GM21367 (cell line): ENCODE data around the gene FRMD3.
"Not testable (repeated sequence)": the region's sequence is repeated elsewhere in the genome, so short reads cannot be mapped to it uniquely, and the experiment has no call there.

ENCODE experiments used
- ATAC-seq: cut with Tn5 transposase; IDR thresholded peaks from one replicate; pipeline ENCODE4 v1.9.1; 2021; ENCODE audit not compliant: unreplicated experiment

FRMD3 gene

GRCh38 chr9:83401328-83401900 lies 136.8 kb downstream of the FRMD3 start:
- no peak for ATAC-seq

GRCh38 chr9:83396813-83397212 lies 141.4 kb downstream of the FRMD3 start:
- ATAC-seq = no peak

DNA sequence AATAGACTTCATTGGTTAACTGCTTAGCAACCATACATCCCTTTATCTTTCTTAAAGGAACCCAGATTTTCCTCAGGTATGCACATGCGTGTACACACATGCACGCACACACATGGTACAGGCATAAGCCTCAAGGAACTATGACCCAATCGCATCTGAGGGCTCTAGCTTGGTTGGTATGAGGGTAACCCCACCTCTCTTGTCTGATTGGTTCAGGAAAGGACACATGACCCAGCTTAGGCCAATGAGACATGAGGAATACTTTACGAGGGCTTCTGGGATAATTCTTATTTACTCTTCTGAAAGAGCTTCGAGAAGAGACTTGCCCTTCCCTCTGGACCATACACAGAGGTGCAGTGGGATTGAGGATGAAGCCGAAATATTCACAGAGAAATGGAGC lies 141.9 kb downstream of the FRMD3 start:
- no peak for ATAC-seq

DNA sequence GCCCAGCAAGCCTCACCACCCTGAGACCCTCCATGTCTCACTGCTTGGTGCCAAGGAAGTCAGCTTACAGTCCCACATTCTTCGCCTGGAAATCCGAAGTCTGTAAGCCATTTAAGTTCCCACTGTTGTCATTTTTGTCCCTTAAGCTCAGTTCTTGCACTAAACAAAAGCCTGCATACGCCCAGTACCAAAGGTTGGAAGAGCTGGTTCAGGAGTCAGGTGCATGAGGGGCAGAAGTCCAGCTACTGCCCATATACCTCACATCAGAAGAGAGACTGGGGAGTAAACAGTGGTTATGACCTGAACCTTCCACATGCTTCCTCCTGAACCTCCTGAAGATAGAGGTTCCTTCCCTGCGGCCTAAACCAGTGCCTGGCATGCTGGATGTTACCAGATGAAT lies 146.0 kb downstream of the FRMD3 start:
- no peak for ATAC-seq

GRCh38 chr9:83388346-83388745 lies 149.9 kb downstream of the FRMD3 start:
- ATAC-seq = no peak

DNA sequence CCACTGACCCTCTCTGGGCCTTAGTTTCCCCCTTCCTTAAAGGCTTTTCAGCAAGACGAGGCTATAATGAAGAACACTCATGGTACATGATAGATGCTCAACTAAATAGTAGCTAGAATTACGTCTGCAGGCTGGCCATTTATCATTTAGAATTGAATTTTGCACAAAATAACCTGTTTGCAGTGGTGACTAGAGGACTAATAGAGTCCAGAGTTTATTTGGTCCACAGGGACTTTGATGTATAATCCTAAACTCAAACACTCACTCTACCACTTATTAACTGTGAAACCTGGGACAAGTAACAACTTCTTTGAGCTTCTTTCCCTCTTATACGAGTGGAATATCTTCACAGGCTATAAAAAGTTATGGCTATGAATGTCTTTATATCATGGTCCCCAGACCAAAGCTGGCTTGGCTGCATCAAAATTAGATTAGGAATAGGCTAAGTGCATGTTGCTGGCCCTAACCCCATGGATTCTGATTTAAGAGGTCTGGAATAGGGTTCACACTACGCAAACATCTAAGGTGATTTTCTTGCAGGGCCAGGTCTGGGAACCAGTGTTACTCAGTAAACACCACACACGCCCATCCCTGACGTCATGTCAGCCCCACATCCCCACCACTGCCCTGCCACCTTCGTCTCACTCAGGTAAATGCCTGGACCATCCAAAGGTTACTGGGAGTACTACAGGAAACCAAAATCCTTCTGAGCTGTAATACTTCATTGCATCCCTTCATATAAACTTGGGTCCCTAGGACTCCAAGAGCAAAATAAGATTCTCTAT lies 150.6 kb downstream of the FRMD3 start:
- no peak for ATAC-seq

DNA sequence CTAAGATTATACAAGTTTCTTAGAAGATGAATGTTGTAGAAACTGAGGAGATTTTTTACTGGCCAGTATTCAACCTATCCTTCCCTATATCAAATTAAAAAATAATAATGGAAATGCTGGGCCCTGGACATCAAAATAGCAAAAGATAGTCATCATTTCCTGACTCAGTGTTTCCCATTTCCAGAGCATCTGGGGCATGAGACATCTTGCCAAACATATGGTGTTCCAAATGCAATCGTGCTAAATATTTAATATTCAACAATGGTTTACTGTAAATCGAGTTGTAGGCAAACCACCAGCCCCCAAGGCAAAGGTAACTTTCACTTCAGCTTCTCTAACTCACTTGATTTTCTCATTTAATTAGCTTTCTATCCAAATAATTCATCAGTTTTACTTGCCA lies 152.9 kb downstream of the FRMD3 start:
- no peak for ATAC-seq

GRCh38 chr9:83384214-83384613 lies 154.0 kb downstream of the FRMD3 start:
- no peak for ATAC-seq

- no peak for ATAC-seq
Observed at GRCh38 chr9:83383034-83383433, 155.2 kb downstream of the FRMD3 start.

- ATAC-seq = no peak
Observed at GRCh38 chr9:83382421-83382820, 155.8 kb downstream of the FRMD3 start.

DNA sequence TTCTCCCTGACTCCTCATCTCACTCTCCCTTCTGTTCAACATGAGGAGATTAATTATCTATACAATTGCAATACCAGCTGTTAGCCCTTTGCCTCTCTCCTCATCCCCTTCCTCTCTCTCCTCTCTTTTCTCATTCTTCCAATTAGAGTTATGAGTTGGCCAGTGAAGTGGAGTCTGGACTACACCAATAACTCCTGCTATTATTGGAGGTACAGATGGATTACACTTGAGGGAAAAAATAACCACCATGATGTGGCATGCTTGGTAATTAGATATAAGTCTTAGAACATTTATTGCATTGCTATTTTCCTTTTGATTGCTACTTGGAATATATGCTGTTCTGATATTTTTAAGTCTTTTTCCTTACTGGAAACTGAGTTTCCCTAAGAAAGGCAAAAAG lies 159.2 kb downstream of the FRMD3 start:
- no peak for ATAC-seq

GRCh38 chr9:83372957-83373356 lies 165.2 kb downstream of the FRMD3 start:
- no peak for ATAC-seq

- no peak for ATAC-seq
Observed at GRCh38 chr9:83367326-83367725, 170.9 kb downstream of the FRMD3 start.

GRCh38 chr9:83362341-83362995 lies 175.7 kb downstream of the FRMD3 start:
- ATAC-seq = no peak

- no peak for ATAC-seq
Observed at GRCh38 chr9:83359039-83359438, 179.2 kb downstream of the FRMD3 start.

- ATAC-seq = not testable (repeated sequence)
Observed at GRCh38 chr9:83358493-83358892, 179.7 kb downstream of the FRMD3 start.

DNA sequence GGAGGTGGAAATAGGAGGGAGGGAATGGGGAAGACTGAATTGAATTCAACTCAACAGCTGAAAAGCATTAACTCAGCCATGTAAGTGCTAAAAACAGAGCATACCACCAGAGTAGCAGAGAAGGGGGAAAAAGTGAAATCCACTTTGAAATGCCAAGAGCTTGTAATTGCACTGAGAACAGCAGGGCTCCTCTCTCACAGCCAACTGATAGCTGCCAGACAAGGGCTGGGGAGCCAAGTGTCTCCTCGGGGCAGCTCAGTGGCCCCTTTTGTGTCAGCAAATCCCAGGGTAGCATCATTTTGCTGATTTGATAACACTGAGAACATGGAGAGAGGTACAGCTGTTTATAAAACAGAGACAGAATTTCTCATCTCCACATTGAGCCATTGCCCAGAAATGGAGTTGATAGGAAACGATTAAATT lies 182.5 kb downstream of the FRMD3 start:
- ATAC-seq = no peak

DNA sequence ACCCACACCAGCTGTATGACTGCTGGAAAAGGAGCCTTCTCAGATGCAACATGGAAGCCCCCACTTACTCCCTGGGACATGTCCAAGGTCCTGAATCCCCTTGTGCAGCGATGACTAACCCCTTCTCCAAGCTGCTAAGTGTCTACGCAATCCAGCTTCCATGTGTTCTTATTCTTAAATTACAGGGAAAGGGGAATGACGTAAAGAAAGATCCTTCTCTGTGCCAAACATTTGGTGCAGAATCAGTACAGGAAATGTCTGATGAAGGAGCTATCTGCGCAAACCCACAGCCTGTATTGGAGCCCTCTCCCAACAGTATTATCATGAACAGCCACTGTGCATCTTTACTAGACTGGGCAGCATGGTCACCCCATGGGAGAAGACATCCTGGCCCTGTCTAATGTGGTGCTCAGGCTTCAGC lies 183.2 kb downstream of the FRMD3 start:
- no peak for ATAC-seq

GRCh38 chr9:83349031-83349430 lies 189.2 kb downstream of the FRMD3 start:
- ATAC-seq = no peak

DNA sequence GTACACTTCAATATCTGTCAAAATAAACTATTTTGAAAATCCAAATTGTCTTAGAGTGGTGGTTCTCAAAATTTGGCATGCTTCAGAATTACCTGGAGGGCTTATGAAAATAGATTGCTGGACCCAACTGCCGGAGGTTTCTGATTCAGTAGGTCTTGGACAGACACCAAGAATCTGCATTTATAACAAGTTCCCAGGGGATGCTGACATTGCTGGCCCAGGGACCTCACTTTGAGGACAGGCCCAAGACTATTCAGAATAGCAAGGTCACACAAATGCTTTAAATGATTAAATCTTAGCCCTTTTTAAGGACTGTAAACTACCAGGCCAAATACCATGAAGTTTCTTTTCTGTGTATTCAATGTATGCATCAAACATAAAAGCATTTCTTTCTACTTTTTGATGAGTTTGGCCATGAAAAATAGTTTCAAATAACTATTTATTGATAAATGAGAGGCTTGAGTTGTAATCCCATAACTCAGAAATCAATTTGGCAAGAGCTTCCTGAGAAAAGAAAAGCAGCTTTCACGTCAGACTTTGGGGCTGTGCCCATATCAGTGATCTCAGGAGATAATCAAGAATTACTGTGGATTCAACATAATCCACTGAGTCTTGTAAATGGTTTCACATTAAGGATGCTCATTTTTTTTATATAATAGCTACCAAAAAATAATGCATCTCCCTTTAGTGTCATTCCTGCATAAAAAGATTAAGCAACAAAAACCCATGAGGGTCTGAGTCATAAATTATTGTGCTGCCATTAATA lies 191.4 kb downstream of the FRMD3 start:
- no peak for ATAC-seq

- ATAC-seq = no peak
Observed at GRCh38 chr9:83343366-83343999, 194.7 kb downstream of the FRMD3 start.
